Measurements from ENCODE around the gene TSC1. TPM values are rescaled to one million over a fixed set of nuclear protein-coding genes. Genes with fewer than 3 reads are reported as not detected.
A peak's percentile ranks its signal among the peaks of the same experiment; 100 is the strongest.

Gene TSC1
- total RNA-seq, 1 donor: 68.4 TPM

DNA sequence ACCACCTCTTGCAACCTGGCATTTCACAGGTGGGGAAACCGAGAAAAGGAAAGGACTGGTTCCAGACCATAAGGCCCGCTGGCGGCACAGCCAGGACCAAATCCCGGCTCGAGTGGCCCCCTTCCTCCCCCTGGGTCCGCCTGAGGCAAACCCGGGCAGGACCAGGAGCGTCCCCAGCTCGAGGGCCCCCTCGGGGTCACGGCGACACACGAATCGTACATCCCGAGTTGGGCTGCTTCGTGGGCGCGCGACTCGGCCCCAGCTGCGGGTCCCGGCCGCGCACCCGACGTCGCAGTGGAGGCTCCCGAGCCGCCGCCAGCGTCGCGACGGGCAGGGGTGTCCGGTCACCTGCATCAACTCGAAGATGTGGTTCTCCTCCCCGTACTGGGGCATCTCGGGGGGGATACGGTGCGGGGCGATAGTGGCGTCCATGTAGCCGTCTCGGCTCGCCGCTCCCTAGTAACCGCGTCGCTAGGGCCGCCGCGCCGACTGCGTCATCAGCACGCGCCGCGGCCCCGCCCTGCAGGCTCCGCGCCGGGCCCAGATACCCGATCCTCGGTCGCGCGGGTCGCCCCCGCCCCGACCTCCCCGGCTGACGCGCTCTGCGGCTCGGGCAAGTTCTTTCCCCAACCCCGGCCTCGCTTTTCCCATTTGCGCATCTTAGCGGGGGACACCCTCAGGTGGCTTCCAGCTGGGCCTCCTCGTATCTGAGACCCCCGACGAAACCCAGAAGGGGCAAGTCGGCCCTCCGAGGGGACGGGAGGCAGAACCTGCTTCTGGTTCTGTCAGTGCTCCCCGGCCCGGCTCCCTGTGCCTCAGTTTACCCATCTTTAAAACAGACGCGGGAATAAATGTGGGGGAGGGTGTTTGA is 66.4 kb downstream of the TSC1 start, which contains the start of gene AK8:
Gene AK8, minus strand, starts transcription at position 461 of the 871 bp plus-strand sequence. Its CDS starts 29 bp downstream, at position 432.
- H2AFZ ChIP-seq (ENCODE audit: low read length): peak within 1 kb of the TSS; percentile 95
- H3K4me3 ChIP-seq (ENCODE audit: insufficient read depth, low read length): peak within 1 kb of the TSS; percentile 99
- peaks cover 6% of the 10 kb centered on the region for H3K4me1 ChIP-seq (ENCODE audit: insufficient read depth, low read length)
- no peaks in the 10 kb centered on the region for H3K36me3 ChIP-seq (ENCODE audit: insufficient read depth, low read length)
- peak; percentile 99 for DNase-seq (ENCODE audit: insufficient read length, low spot score, missing footprints)
- H3K9me3 ChIP-seq (ENCODE audit: low read depth, low read length): no peaks in the 10 kb centered on the region
- peak within 1 kb of the TSS; percentile 93 for H3K4me2 ChIP-seq (ENCODE audit: insufficient read depth, low read length)
- H4K20me1 ChIP-seq (ENCODE audit: insufficient read depth, low read length): no peaks in the 10 kb centered on the region
- H3K79me2 ChIP-seq (ENCODE audit: insufficient read depth, low read length): no peaks in the 10 kb centered on the region
- TF ChIP-seq, protein P1, sequence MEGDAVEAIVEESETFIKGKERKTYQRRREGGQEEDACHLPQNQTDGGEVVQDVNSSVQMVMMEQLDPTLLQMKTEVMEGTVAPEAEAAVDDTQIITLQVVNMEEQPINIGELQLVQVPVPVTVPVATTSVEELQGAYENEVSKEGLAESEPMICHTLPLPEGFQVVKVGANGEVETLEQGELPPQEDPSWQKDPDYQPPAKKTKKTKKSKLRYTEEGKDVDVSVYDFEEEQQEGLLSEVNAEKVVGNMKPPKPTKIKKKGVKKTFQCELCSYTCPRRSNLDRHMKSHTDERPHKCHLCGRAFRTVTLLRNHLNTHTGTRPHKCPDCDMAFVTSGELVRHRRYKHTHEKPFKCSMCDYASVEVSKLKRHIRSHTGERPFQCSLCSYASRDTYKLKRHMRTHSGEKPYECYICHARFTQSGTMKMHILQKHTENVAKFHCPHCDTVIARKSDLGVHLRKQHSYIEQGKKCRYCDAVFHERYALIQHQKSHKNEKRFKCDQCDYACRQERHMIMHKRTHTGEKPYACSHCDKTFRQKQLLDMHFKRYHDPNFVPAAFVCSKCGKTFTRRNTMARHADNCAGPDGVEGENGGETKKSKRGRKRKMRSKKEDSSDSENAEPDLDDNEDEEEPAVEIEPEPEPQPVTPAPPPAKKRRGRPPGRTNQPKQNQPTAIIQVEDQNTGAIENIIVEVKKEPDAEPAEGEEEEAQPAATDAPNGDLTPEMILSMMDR (IDR thresholded peaks at IDR 0.05; ENCODE audit: extremely low read depth, low read depth, low read length): no peak
- H3K27me3 ChIP-seq (ENCODE audit: insufficient read depth, low read length): no peaks in the 10 kb centered on the region
- peak within 1 kb of the TSS; percentile 84 for H3K27ac ChIP-seq (ENCODE audit: low read depth, low read length)

DNA sequence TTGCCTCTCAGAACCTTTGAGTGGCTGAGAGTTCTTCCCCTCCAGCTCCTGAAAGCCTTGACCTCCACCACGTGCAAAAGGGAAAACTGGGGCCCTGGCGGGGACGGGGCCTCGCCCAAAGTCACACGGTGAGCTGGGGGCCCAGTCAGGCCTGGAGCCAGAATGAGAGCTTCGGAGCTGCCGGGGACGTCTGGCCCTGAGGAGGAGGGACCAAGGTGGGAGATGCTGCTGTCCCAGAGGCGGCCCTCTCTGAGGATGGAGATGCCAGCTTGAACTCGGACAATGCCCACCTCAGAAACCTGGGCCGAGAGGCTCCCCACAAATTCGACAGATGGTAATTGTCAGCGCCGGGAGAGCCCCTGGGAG is 67.0 kb downstream of the TSC1 start:
- Histone ChIP-seq H2AFZ (ENCODE audit: low read length) (peak overlapping the region; percentile 95), H3K27me3 (ENCODE audit: insufficient read depth, low read length) (no peaks in the 10 kb centered on the region), H4K20me1 (ENCODE audit: insufficient read depth, low read length) (no peaks in the 10 kb centered on the region), H3K4me2 (ENCODE audit: insufficient read depth, low read length) (peak overlapping the region; percentile 93), H3K27ac (ENCODE audit: low read depth, low read length) (peak overlapping the region; percentile 84), H3K4me3 (ENCODE audit: insufficient read depth, low read length) (peak overlapping the region; percentile 99), H3K9me3 (ENCODE audit: low read depth, low read length) (no peaks in the 10 kb centered on the region), H3K36me3 (ENCODE audit: insufficient read depth, low read length) (no peaks in the 10 kb centered on the region), H3K79me2 (ENCODE audit: insufficient read depth, low read length) (no peaks in the 10 kb centered on the region), H3K4me1 (ENCODE audit: insufficient read depth, low read length) (peaks cover 6% of the 10 kb centered on the region)
- DNase-seq (ENCODE audit: insufficient read length, low spot score, missing footprints): peak; percentile 44
- TF ChIP-seq, protein P1 (IDR thresholded peaks at IDR 0.05; ENCODE audit: extremely low read depth, low read depth, low read length): no peak

DNA sequence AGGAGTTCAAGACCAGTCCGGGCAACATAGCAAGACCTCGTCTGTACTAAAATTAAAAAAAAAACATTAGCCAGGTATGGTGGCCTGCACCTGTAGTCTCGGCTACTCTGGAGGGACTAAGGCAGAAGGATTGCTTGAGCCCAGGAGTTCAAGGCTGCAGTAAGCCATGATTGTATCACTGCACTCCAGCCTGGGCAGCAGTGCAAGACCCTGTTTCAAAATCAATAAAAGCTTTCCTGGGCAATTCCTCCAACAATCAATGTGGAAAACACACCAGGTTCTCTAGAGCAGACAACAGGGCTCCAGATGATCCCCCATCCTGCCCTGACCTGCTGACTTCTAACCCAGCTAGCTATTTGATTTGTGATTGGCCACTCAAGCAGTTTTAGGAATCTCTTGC is 67.6 kb downstream of the TSC1 start:
- no peaks in the 10 kb centered on the region for H3K9me3 ChIP-seq (ENCODE audit: low read depth, low read length)
- H3K4me3 ChIP-seq (ENCODE audit: insufficient read depth, low read length): no peak overlapping the region
- H4K20me1 ChIP-seq (ENCODE audit: insufficient read depth, low read length): no peaks in the 10 kb centered on the region
- no peak overlapping the region for H2AFZ ChIP-seq (ENCODE audit: low read length)
- H3K27me3 ChIP-seq (ENCODE audit: insufficient read depth, low read length): peaks cover under 1% of the 10 kb centered on the region
- no peak for DNase-seq (ENCODE audit: insufficient read length, low spot score, missing footprints)
- no peaks in the 10 kb centered on the region for H3K36me3 ChIP-seq (ENCODE audit: insufficient read depth, low read length)
- TF ChIP-seq, protein P1 (IDR thresholded peaks at IDR 0.05; ENCODE audit: extremely low read depth, low read depth, low read length): no peak
- H3K27ac ChIP-seq (ENCODE audit: low read depth, low read length): no peak overlapping the region
- no peaks in the 10 kb centered on the region for H3K79me2 ChIP-seq (ENCODE audit: insufficient read depth, low read length)
- H3K4me1 ChIP-seq (ENCODE audit: insufficient read depth, low read length): peaks cover 6% of the 10 kb centered on the region
- H3K4me2 ChIP-seq (ENCODE audit: insufficient read depth, low read length): no peak overlapping the region

DNA sequence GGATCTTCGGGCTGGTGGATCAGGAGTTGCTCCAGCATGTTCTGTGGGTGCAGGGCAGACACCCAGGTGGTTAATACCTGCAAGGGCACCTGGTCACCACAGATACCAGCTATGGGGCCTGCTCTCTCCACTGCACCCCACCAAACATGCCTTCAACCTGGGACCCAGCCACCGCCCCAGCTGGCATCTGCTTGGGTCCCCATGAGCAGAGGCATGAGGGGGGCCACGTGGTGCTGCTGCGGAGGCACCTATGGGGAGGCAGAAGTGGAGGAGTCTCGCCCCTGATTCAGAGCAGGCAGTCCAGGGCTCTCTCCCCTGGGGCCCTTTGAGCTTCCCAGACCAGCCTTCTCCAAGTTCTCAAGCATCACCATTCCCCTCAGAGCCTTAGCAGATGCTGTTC is 69.3 kb downstream of the TSC1 start:
- Histone ChIP-seq H3K4me1 (ENCODE audit: insufficient read depth, low read length) (peaks cover 6% of the 10 kb centered on the region), H4K20me1 (ENCODE audit: insufficient read depth, low read length) (no peaks in the 10 kb centered on the region), H3K36me3 (ENCODE audit: insufficient read depth, low read length) (no peaks in the 10 kb centered on the region), H3K79me2 (ENCODE audit: insufficient read depth, low read length) (no peaks in the 10 kb centered on the region), H3K4me2 (ENCODE audit: insufficient read depth, low read length) (no peak overlapping the region), H3K9me3 (ENCODE audit: low read depth, low read length) (no peaks in the 10 kb centered on the region), H3K27me3 (ENCODE audit: insufficient read depth, low read length) (peaks cover 4% of the 10 kb centered on the region), H3K27ac (ENCODE audit: low read depth, low read length) (no peak overlapping the region), H3K4me3 (ENCODE audit: insufficient read depth, low read length) (no peak overlapping the region), H2AFZ (ENCODE audit: low read length) (no peak overlapping the region)
- TF ChIP-seq, protein P1 (IDR thresholded peaks at IDR 0.05; ENCODE audit: extremely low read depth, low read depth, low read length): no peak
- peak; percentile 37 for DNase-seq (ENCODE audit: insufficient read length, low spot score, missing footprints)

All from osteoblast (primary cell).